GM12878 (cell line): ENCODE results near the gene SLC22A31. TPM values are rescaled to one million over a fixed set of nuclear protein-coding genes. Genes with fewer than 3 reads are reported as not detected.

ENCODE experiments used
- CBFB ChIP-seq: IDR thresholded peaks from 2 replicates; pipeline ENCODE4 v1.6.1; 2016; ENCODE audit warnings: antibody characterized with exemption, low read depth
- EZH2 ChIP-seq: IDR thresholded peaks from 2 replicates; pipeline ENCODE4 v1.6.1; 2012; ENCODE audit warnings: low read depth, mild to moderate bottlenecking, control low read depth, inconsistent platforms, low read length, borderline replicate concordance; ENCODE audit not compliant: control insufficient read depth
- GABPA ChIP-seq: IDR thresholded peaks from 2 replicates; pipeline ENCODE4 v1.6.1; 2014; ENCODE audit warnings: antibody characterized with exemption, low read depth, mild to moderate bottlenecking, inconsistent platforms
- JUNB ChIP-seq: IDR thresholded peaks from 2 replicates; pipeline ENCODE4 v1.6.1; 2016; ENCODE audit warnings: antibody characterized with exemption, mild to moderate bottlenecking
- KDM1A ChIP-seq: fragments of 200-600 bp; sonication (generic); IDR thresholded peaks from 2 replicates; pipeline ENCODE4 v1.6.1; 2016; ENCODE audit warnings: borderline replicate concordance
- KLF5 ChIP-seq: fragments of 450-650 bp; IDR thresholded peaks from 2 replicates; pipeline ENCODE4 v1.6.1; 2014; ENCODE audit warnings: mild to moderate bottlenecking; ENCODE audit not compliant: partially characterized antibody
- MEF2B ChIP-seq: fragments of 450-650 bp; IDR thresholded peaks from 2 replicates; pipeline ENCODE4 v1.6.1; 2018; ENCODE audit warnings: mild to moderate bottlenecking, moderate library complexity; ENCODE audit not compliant: partially characterized antibody, poor library complexity, severe bottlenecking
- NFXL1 ChIP-seq: fragments of 450-650 bp; IDR thresholded peaks from 2 replicates; pipeline ENCODE4 v1.6.1; 2017; ENCODE audit warnings: antibody characterized with exemption, mild to moderate bottlenecking, borderline replicate concordance
- NFYB ChIP-seq: IDR thresholded peaks from 2 replicates; pipeline ENCODE4 v1.6.1; 2011; ENCODE audit warnings: low read depth, mild to moderate bottlenecking, low read length, improper control_type of control experiment, moderate library complexity; ENCODE audit not compliant: insufficient read depth
- POLR2AphosphoS2 ChIP-seq: IDR thresholded peaks from 2 replicates; pipeline ENCODE4 v1.6.1; 2011; ENCODE audit warnings: low read depth, mild to moderate bottlenecking, low read length, improper control_type of control experiment, moderate library complexity
- RAD21 ChIP-seq: IDR thresholded peaks from 2 replicates; pipeline ENCODE4 v1.6.1; 2011; ENCODE audit warnings: mild to moderate bottlenecking, low read depth, low read length, moderate library complexity; ENCODE audit not compliant: insufficient read depth
- RELA ChIP-seq: fragments of 450-650 bp; IDR thresholded peaks from 2 replicates; pipeline ENCODE4 v1.8.0; 2014; ENCODE audit warnings: borderline replicate concordance; ENCODE audit not compliant: partially characterized antibody
- SMAD1 ChIP-seq: fragments of 450-650 bp; IDR thresholded peaks from 2 replicates; pipeline ENCODE4 v1.6.1; 2018; ENCODE audit warnings: mild to moderate bottlenecking, low read depth; ENCODE audit not compliant: partially characterized antibody
- SMC3 ChIP-seq: IDR thresholded peaks from 2 replicates; pipeline ENCODE4 v1.6.1; 2011; ENCODE audit warnings: low read length, improper control_type of control experiment, borderline replicate concordance
- SPI1 ChIP-seq: IDR thresholded peaks from 2 replicates; pipeline ENCODE4 v1.6.1; 2011; ENCODE audit warnings: low read depth, mild to moderate bottlenecking, low read length, moderate library complexity, borderline replicate concordance; ENCODE audit not compliant: insufficient read depth
- TCF12 ChIP-seq: IDR thresholded peaks from 2 replicates; pipeline ENCODE4 v1.6.1; 2011; ENCODE audit warnings: low read depth, mild to moderate bottlenecking, low read length
- WRNIP1 ChIP-seq: IDR thresholded peaks from 2 replicates; pipeline ENCODE4 v1.6.1; 2011; ENCODE audit warnings: low read depth, low read length, improper control_type of control experiment, borderline replicate concordance
- YBX1 ChIP-seq: fragments of 450-650 bp; IDR thresholded peaks from 2 replicates; pipeline ENCODE4 v1.6.1; 2016; ENCODE audit warnings: antibody characterized with exemption
- ZZZ3 ChIP-seq: IDR thresholded peaks from 2 replicates; pipeline ENCODE4 v1.6.1; 2011; ENCODE audit warnings: low read depth; ENCODE audit not compliant: control insufficient read depth, insufficient read length
- polyA plus RNA-seq, 11 experiments: library from polyadenylated mRNA; depleted of rRNA in 4 of 11; unstranded in 6 of 11; stranded (reverse) in 5 of 11; fragments of >200 nt; fragmentation: Nextera tagmentation in 4 of 11; fragmentation: Illumina TruSeq in 1 of 11; extraction: Ambion mirVana in 4 of 11; extraction: Trizol in 1 of 11; gene quantifications; 1 replicate in 1 of 11; 2 replicates in 10 of 11; pipeline versions ENCODE4 v1.2.1 to v1.2.3, GENCODE V29; 2011 to 2016; ENCODE audit warnings: inconsistent platforms in 2 of 11, missing spikeins in 2 of 11, low read depth in 1 of 11
- total RNA-seq, 4 experiments: library from RNA; depleted of rRNA in 3 of 4; stranded (reverse); fragments of >200 nt in 3 of 4; fragmentation: Illumina TruSeq in 1 of 4; extraction: Trizol in 1 of 4; gene quantifications; 2 replicates each; pipeline versions ENCODE4 v1.2.1 to v1.2.3, GENCODE V29; 2013 to 2021
- TF ChIP-seq, protein P1 (sequence below): fragments of 450-650 bp; formaldehyde crosslinking; IDR thresholded peaks from 2 replicates; pipeline ENCODE4 v1.4.0; 2022; ENCODE audit warnings: mild to moderate bottlenecking, moderate library complexity
- TF ChIP-seq, protein P2 (sequence below): fragments of 150-350 bp; IDR thresholded peaks from 2 replicates; pipeline ENCODE4 v1.6.1; 2014; ENCODE audit warnings: mild to moderate bottlenecking, low read depth, low read length
- TF ChIP-seq, protein P3 (sequence below): IDR thresholded peaks from 2 replicates; pipeline ENCODE4 v1.6.1; 2012; ENCODE audit warnings: low read length, inconsistent platforms

Gene SLC22A31
- total and polyA plus RNA-seq, 10 of the 15 experiments (the other 5 are each of a cell fraction or from before 2014, with no cell fraction given): 0.13 to 0.24 (median 0.23) TPM; not detected in 7

DNA sequence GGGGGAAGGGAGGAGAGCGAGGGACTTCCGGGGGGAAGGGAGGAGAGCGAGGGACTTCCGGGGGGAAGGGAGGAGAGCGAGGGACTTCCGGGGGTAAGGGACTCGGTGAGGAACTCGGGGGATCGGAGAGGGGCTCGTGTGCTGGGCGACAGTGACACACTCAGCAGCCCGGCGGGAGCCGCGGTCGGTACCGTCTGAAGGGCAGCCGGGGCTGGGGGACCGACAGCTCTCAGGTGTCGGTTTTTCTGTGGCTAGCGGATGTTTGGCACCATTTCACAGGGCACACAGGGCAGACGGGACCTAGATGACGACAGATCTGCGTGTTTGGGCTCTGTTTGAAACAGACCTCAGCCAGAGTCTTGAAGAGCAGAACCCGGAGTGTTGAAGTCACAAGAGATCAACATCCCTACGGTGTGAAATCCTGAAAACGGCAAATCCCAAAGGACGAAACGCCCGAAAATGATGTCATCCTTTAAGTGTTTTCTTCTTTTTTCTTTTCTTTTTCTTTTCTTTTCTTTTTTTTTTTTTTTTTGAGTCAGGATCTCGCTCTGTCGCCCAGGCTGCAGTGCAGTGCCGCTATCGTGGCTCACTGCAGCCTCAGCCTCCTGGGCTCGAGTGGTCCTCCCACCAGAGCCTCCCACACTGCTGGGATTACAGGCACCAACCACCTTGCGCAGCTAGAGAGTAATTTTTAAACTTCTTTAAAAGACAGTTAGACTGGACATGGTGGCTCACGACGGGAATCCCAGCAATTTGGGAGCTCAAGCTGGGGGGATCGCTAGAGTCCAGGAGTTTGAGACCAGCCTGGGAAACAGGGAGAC, 41.1 kb upstream of the SLC22A31 start (continued):
- TF ChIP-seq NFYB (no peak), SMC3 (no peak), KDM1A (no peak), RAD21 (no peak), NFXL1 (no peak), ZZZ3 (no peak), WRNIP1 (no peak), SMAD1 (peak; percentile 38), KLF5 (peak; percentile 22), YBX1 (no peak), RELA (no peak), JUNB (no peak; the same call in 1 of the 2 replicates), CBFB (peak; percentile 29; the same call in 1 of the 2 replicates), MEF2B (no peak), POLR2AphosphoS2 (peak; percentile 86), EZH2 (no peak), SPI1 (no peak), GABPA (peak; percentile 98; the same call in 1 of the 2 replicates), TCF12 (peak; percentile 40; the same call in 1 of the 2 replicates)
- TF ChIP-seq, protein P1, sequence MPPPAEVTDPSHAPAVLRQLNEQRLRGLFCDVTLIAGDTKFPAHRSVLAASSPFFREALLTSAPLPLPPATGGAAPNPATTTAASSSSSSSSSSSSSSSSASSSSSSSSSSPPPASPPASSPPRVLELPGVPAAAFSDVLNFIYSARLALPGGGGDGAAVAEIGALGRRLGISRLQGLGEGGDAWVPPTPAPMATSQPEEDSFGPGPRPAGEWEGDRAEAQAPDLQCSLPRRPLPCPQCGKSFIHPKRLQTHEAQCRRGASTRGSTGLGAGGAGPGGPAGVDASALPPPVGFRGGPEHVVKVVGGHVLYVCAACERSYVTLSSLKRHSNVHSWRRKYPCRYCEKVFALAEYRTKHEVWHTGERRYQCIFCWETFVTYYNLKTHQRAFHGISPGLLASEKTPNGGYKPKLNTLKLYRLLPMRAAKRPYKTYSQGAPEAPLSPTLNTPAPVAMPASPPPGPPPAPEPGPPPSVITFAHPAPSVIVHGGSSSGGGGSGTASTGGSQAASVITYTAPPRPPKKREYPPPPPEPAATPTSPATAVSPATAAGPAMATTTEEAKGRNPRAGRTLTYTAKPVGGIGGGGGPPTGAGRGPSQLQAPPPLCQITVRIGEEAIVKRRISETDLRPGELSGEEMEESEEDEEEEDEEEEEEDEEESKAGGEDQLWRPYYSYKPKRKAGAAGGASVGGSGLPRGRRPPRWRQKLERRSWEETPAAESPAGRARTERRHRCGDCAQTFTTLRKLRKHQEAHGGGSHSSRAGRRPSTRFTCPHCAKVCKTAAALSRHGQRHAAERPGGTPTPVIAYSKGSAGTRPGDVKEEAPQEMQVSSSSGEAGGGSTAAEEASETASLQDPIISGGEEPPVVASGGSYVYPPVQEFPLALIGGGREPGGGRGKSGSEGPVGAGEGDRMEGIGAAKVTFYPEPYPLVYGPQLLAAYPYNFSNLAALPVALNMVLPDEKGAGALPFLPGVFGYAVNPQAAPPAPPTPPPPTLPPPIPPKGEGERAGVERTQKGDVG (CRISPR knock-in tag): no peak
- TF ChIP-seq, protein P2, sequence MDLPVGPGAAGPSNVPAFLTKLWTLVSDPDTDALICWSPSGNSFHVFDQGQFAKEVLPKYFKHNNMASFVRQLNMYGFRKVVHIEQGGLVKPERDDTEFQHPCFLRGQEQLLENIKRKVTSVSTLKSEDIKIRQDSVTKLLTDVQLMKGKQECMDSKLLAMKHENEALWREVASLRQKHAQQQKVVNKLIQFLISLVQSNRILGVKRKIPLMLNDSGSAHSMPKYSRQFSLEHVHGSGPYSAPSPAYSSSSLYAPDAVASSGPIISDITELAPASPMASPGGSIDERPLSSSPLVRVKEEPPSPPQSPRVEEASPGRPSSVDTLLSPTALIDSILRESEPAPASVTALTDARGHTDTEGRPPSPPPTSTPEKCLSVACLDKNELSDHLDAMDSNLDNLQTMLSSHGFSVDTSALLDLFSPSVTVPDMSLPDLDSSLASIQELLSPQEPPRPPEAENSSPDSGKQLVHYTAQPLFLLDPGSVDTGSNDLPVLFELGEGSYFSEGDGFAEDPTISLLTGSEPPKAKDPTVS: no peak
- TF ChIP-seq, protein P3, sequence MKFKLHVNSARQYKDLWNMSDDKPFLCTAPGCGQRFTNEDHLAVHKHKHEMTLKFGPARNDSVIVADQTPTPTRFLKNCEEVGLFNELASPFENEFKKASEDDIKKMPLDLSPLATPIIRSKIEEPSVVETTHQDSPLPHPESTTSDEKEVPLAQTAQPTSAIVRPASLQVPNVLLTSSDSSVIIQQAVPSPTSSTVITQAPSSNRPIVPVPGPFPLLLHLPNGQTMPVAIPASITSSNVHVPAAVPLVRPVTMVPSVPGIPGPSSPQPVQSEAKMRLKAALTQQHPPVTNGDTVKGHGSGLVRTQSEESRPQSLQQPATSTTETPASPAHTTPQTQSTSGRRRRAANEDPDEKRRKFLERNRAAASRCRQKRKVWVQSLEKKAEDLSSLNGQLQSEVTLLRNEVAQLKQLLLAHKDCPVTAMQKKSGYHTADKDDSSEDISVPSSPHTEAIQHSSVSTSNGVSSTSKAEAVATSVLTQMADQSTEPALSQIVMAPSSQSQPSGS: peak; percentile 17; the same call in 1 of the 2 replicates
